Left ventricle myocardium inferior (tissue), 1 donor: ENCODE data around the gene MYO6. TPM values are rescaled to one million over a fixed set of nuclear protein-coding genes. Genes with fewer than 3 reads are reported as not detected.
A peak's percentile ranks its signal among the peaks of the same experiment; 100 is the strongest.

Experiments used
- DNase-seq: peaks from one replicate; pipeline ENCODE4 v3.0.0-alpha.2; 2020
- H3K27ac ChIP-seq: fragments of 200-600 bp; replicated peaks from 2 replicates; pipeline ENCODE4 v1.8.0; 2021
- H3K27me3 ChIP-seq: fragments of 200-600 bp; 2 replicates; pipeline ENCODE4 v1.8.0; 2021; ENCODE audit warnings: low read depth
- H3K36me3 ChIP-seq: fragments of 200-600 bp; 2 replicates; pipeline ENCODE4 v1.8.0; 2021
- H3K4me1 ChIP-seq: fragments of 200-600 bp; 2 replicates; pipeline ENCODE4 v1.8.0; 2021
- H3K4me3 ChIP-seq: fragments of 200-600 bp; 2 replicates; pipeline ENCODE4 v1.8.0; 2021; ENCODE audit warnings: mild to moderate bottlenecking, moderate library complexity
- H3K9me3 ChIP-seq: fragments of 200-600 bp; replicated peaks from 2 replicates; pipeline ENCODE4 v1.8.0; 2021
- CTCF ChIP-seq: fragments of 200-600 bp; IDR thresholded peaks from 2 replicates; pipeline ENCODE4 v1.8.0; 2021; ENCODE audit warnings: antibody characterized with exemption, mild to moderate bottlenecking, borderline replicate concordance
- intact Hi-C: fragments of 100-400 bp; cut with micrococcal nuclease; formaldehyde crosslinking; loops from one replicate; pipeline ENCODE4 v1.11.0; 2022
- total RNA-seq: library from RNA; stranded (reverse); fragmentation: NEBNext Ultra II Directional; extraction: Animal tissue kit (Norgen Biotek cat#: 25700); gene quantifications from one replicate; pipeline ENCODE4 v1.2.1, GENCODE V29; 2021
- donor health status: DM: no; HTN: yes; CAD: no; lungs with severe emphysema.

The MYO6 gene
- total RNA-seq, 1 donor from 2014 or later, result 5.0 TPM

GRCh38 chr6:75932067-75932466 lies 183.0 kb downstream of the MYO6 start:
- Histone ChIP-seq H3K4me1 (peaks cover 5% of the 10 kb centered on the region), H3K36me3 (no peaks in the 10 kb centered on the region), H3K4me3 (no peak overlapping the region), H3K27me3 (no peaks in the 10 kb centered on the region), H3K9me3 (no peaks in the 10 kb centered on the region), H3K27ac (no peak overlapping the region)
- peak; percentile 20 for DNase-seq
- peak; percentile 74 for TF ChIP-seq CTCF
- intact Hi-C loops, result loop anchor here (10.0 kb wide), 1 partner anchor 1523 kb away; no protein-coding TSS in a partner anchor

DNA sequence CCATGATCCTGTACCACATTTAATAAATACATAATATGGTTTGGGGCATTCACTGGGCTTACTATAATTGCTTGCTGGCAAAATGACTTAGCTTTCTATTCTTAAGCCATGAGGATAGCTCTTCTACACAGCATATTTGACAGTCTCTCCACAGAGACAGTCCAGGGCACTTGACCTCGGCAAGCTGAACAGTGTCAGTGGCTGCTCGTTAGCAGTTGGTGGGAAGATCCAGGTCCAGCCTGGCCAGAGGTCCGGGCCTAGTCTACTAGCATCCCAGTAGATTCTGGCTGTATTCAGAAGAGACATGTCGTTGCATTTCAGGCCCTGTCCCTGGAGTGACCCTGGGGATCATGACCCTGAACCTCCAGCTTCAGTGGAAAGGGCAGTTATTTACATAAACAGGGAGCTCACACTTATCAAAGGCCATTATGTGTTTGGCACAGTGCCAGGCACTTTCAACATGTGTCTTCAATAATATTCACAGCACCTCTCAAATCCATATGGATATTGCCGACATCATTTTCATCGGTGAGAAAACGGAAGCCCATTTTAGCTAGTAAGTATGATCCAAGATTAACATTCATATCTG lies 184.4 kb downstream of the MYO6 start:
- no peak for DNase-seq
- intact Hi-C loops, result loop anchor here (10.0 kb wide), 1 partner anchor 1521 kb away; no protein-coding TSS in a partner anchor
- Histone ChIP-seq H3K27ac (no peak overlapping the region), H3K9me3 (no peaks in the 10 kb centered on the region), H3K4me1 (peaks cover 5% of the 10 kb centered on the region), H3K4me3 (no peak overlapping the region), H3K36me3 (no peaks in the 10 kb centered on the region), H3K27me3 (no peaks in the 10 kb centered on the region)
- no peak for TF ChIP-seq CTCF

GRCh38 chr6:75934643-75935472 lies 185.8 kb downstream of the MYO6 start:
- Histone ChIP-seq H3K4me3 (peak overlapping the region; percentile 61), H3K9me3 (no peaks in the 10 kb centered on the region), H3K36me3 (no peaks in the 10 kb centered on the region), H3K4me1 (peaks cover 8% of the 10 kb centered on the region), H3K27ac (no peak overlapping the region), H3K27me3 (no peaks in the 10 kb centered on the region)
- intact Hi-C loops, result loop anchor here (10.0 kb wide), 1 partner anchor 1520 kb away; no protein-coding TSS in a partner anchor
- no peak for DNase-seq
- peak; percentile 81 for TF ChIP-seq CTCF

GRCh38 chr6:75935473-75935793 lies 186.4 kb downstream of the MYO6 start:
- TF ChIP-seq CTCF, result no peak
- Histone ChIP-seq H3K4me3 (peak overlapping the region; percentile 61), H3K27ac (no peak overlapping the region), H3K4me1 (peaks cover 14% of the 10 kb centered on the region), H3K36me3 (no peaks in the 10 kb centered on the region), H3K9me3 (no peaks in the 10 kb centered on the region), H3K27me3 (no peaks in the 10 kb centered on the region)
- intact Hi-C loops, result loop anchor here (10.0 kb wide), 1 partner anchor 1519 kb away; no protein-coding TSS in a partner anchor
- DNase-seq, result no peak

DNA sequence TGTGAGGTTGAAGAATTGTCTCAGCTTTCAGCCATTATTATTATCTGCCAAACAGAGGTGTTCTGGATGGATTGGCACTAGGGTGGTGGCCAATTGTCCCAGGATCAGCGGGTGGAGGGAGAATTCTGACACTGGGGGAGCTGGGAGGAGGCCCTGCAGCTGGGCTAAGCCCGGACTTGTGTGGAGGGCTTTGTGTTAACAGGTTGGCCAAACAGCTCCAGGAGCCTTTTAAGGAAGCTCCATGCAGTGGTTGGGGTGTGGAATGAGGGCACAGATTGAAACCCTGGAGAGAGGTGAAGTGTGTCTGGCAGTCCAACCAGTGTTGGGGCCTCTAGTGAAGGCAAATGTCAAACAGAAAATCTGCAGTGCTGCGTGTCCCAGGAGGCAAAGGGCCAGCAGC lies 187.6 kb downstream of the MYO6 start:
- H3K36me3 ChIP-seq, result no peaks in the 10 kb centered on the region
- intact Hi-C loops, result loop anchor here (10.0 kb wide), 1 partner anchor 1518 kb away; no protein-coding TSS in a partner anchor

More for the DNA sequence above, 187.6 kb downstream of the MYO6 start:
- H3K4me1 ChIP-seq, result peaks cover 20% of the 10 kb centered on the region
- no peak for DNase-seq
- H3K27ac ChIP-seq, result no peak overlapping the region
- no peak overlapping the region for H3K4me3 ChIP-seq
- H3K9me3 ChIP-seq, result no peaks in the 10 kb centered on the region
- no peak for TF ChIP-seq CTCF
- H3K27me3 ChIP-seq, result no peaks in the 10 kb centered on the region
